Adipocyte (in vitro differentiated cells): ENCODE data around the gene CD276.

Experiments
- DNase-seq: peaks from one replicate; pipeline ENCODE4 v3.0.0-alpha.2; 2015; ENCODE audit warnings: low read depth
- H3K27me3 ChIP-seq: replicated peaks from 2 replicates; pipeline ENCODE4 v1.7.0; 2013; ENCODE audit warnings: mild to moderate bottlenecking, low read length, moderate library complexity; ENCODE audit not compliant: control insufficient read depth, insufficient read depth
- H3K36me3 ChIP-seq: 2 replicates; pipeline ENCODE4 v1.7.0; 2013; ENCODE audit warnings: low read length, mild to moderate bottlenecking, moderate library complexity; ENCODE audit not compliant: control insufficient read depth, insufficient read depth, severe bottlenecking
- H3K4me1 ChIP-seq: 2 replicates; pipeline ENCODE4 v1.7.0; 2013; ENCODE audit warnings: mild to moderate bottlenecking, low read length, moderate library complexity; ENCODE audit not compliant: control insufficient read depth, insufficient read depth
- H3K4me3 ChIP-seq: 2 replicates; pipeline ENCODE4 v1.7.0; 2013; ENCODE audit warnings: mild to moderate bottlenecking, low read length, moderate library complexity
- H3K9ac ChIP-seq: 2 replicates; pipeline ENCODE4 v1.7.0; 2013; ENCODE audit warnings: mild to moderate bottlenecking, low read length, moderate library complexity
- H3K9me3 ChIP-seq: 2 replicates; pipeline ENCODE4 v1.7.0; 2013; ENCODE audit warnings: mild to moderate bottlenecking, low read length, moderate library complexity; ENCODE audit not compliant: control insufficient read depth

CD276 gene

DNA sequence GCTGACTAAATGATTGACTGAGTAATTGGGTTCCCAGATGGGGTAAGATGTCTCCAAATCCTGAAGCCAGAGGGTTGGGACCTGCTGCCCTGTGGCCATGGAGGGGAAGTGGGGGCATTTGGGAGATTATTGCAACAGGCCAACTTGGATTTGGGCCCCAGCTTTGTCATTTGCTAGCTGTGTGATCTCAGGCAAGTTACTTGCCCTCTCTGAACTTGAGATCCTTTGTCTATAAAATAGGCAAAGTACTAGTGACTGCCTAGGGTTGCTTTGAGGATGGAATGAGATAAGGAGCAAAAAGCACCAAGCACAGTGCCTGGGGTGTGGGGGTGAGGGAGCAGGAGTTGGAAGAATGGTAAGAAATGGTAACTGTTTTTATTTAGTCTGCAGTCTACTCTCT is 73.4 kb downstream of the CD276 start:
- Histone ChIP-seq H3K9me3 (no peaks in the 10 kb centered on the region), H3K36me3 (no peaks in the 10 kb centered on the region), H3K27me3 (peaks cover 52% of the 10 kb centered on the region), H3K4me1 (no peaks in the 10 kb centered on the region), H3K4me3 (no peak overlapping the region), H3K9ac (no peak overlapping the region)
- no peak for DNase-seq

DNA sequence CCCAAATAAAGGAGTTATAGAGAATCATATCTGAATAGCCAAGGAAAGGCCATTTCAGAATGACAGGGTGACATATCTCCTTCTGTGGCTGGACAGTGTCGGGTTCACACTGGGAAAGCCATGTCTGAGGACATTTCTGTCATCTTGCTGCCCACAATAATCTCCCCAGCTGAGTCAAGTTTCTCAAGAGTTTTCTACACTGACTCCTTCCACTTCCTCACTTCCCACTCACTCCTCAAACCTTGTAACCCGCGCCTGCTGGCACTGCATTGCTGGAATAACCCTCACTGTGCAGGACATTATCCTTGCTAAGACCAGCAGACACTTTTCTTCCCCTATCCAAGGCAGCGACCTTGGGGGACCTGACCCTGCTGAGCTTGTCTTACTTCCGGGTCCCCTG is 74.3 kb downstream of the CD276 start:
- Histone ChIP-seq H3K27me3 (peaks cover 54% of the 10 kb centered on the region), H3K4me1 (no peaks in the 10 kb centered on the region), H3K4me3 (no peak overlapping the region), H3K9me3 (no peaks in the 10 kb centered on the region), H3K36me3 (no peaks in the 10 kb centered on the region), H3K9ac (no peak overlapping the region)
- DNase-seq: no peak

DNA sequence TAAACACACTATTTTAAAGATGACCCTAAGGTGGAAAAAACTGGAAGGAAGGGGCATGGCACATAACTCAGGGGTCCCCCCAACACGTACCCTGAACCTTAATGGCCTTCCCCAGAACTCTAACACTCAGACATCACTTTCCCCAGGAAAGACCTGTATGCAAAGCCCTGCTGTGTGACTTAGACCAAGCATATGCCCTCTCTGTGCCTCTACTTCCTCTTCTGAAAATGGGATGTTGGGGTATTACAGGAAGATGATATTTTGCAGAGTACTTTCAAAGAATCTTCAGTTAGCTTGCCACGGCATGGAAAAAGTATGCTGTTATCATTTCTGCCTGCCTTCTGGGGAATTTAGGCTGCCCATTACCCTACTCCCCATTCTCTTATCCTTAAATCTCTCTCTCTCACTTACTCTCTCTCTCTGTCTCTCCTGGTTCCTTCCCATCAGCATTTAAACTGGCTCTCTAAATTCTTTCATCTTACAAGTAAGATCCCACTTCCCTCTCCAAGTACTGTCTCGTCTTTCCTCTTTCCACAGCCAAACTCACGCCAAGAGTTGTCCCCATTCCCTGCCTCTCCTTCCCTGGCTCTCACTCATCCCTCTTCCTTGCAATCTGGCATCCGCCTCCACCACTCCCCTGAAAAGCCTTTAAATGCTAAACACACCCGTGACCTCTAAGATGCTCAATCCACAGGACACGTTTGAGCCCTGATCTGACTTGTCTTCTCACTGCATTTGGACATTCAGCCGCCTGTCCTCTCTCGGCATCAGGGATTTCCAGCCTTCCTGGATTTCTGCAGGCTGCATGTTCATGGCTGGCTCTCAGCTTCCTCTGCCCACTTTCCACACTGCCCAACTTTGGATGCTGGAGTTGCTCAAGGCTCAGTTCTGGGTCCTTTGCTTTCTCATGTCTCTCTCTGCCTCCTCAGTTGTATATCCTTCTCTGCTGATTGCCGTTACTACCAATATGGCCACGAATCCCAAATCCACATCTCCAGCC is 76.4 kb downstream of the CD276 start:
- H3K27me3 ChIP-seq: peaks cover 75% of the 10 kb centered on the region
- no peak for DNase-seq
- H3K4me3 ChIP-seq: no peak overlapping the region
- H3K9ac ChIP-seq: no peak overlapping the region
- H3K9me3 ChIP-seq: no peaks in the 10 kb centered on the region
- no peaks in the 10 kb centered on the region for H3K4me1 ChIP-seq
- no peaks in the 10 kb centered on the region for H3K36me3 ChIP-seq

DNA sequence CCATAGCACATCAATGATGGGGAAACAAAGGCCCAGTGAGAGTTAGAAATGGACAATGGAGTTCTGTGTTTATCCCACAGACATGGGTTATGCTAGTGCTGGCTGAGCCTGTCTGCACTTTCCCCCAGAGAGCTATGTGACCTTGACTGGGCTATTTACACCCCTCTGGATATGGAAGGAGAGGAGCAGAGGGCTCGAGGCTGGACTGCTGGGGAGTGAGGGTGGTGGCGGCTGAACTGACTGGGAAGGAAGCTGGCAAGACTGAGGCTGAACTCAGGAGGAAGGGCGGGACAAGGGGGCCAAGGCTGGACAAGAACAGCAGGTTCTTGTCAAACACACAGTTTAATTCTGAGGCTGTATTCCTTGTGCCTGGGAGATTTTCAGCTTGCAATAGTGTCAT is 79.7 kb downstream of the CD276 start:
- Histone ChIP-seq H3K9me3 (no peaks in the 10 kb centered on the region), H3K27me3 (peaks cover 76% of the 10 kb centered on the region), H3K9ac (no peak overlapping the region), H3K4me1 (no peaks in the 10 kb centered on the region), H3K4me3 (no peak overlapping the region), H3K36me3 (no peaks in the 10 kb centered on the region)
- no peak for DNase-seq
